GM12892 (cell line): ENCODE data around the gene NUDT12. TPM values are rescaled to one million over a fixed set of nuclear protein-coding genes. Genes with fewer than 3 reads are reported as not detected.
A peak's percentile ranks its signal among the peaks of the same experiment; 100 is the strongest.

Experiments used
- DNase-seq: peaks from one replicate; pipeline ENCODE4 v3.0.0; 2011; ENCODE audit not compliant: insufficient read length
- FAIRE-seq: peaks from 2 replicates; lab custom pipeline; 2011; peaks lifted over from hg19 to GRCh38; lab: Jason Lieb, UNC
- POLR2A ChIP-seq: IDR thresholded peaks from 2 replicates; pipeline ENCODE4 v1.6.1; 2011; ENCODE audit warnings: low read depth, low read length, control low read depth
- POLR2AphosphoS5 ChIP-seq: IDR thresholded peaks from 2 replicates; pipeline ENCODE4 v1.6.1; 2011; ENCODE audit warnings: low read depth, low read length, control low read depth
- TAF1 ChIP-seq: IDR thresholded peaks from 2 replicates; pipeline ENCODE4 v1.6.1; 2011; ENCODE audit warnings: low read depth, mild to moderate bottlenecking, control low read depth, low read length, borderline replicate concordance
- polyA plus RNA-seq: library from polyadenylated mRNA; unstranded; fragments of >200 nt; gene quantifications from one replicate; pipeline ENCODE4 v1.2.1, GENCODE V29; 2012; ENCODE audit warnings: missing spikeins, inconsistent platforms; ENCODE audit not compliant: missing spikeins

The NUDT12 gene
- polyA plus RNA-seq = 5.2 TPM

DNA sequence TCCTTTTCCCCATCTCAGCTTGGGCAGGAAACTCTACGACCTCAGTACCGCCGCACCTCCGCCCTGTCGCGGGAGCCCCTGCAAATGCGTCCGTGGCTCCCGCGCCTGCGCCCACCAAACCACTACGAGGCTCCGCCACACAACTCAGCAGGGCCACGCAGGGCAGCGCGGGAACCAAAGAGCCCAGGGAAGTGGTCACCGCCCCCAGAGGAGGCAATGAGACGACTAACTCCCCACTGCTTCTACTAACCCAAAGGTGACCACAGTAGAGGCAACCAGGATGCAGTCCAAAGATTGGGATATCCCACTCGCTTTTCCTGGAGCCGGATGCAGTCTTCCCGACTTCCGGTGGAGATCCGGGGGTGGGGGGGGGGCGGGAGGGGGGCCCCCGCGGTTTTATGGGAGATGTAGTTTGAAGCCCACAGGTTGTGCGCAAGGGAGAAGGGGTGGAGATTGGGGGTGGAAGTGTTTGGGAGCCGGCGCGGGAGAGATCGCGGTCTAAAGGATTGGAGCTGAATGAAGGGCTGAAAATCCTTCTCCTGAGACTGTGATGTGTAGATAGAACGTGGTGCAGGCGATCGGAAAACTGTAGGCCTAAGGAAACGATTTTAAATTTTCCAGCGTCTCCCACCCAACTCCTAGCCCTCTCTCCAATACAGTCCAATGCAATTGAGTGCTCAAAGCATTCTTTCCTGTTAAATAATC lies at the start of gene NUDT12:
Gene NUDT12 (minus strand): TSS at position 337 of the 705 bp plus-strand sequence. CDS start 2,541 bp downstream, outside the sequence.
- peak; percentile 62 for FAIRE-seq
- peak; percentile 24 for DNase-seq
- peak; percentile 50; the same call in 1 of the 2 replicates for TF ChIP-seq TAF1
- TF ChIP-seq POLR2A = peak; percentile 70
- TF ChIP-seq POLR2AphosphoS5 = peak; percentile 46; the same call in 1 of the 2 replicates

DNA sequence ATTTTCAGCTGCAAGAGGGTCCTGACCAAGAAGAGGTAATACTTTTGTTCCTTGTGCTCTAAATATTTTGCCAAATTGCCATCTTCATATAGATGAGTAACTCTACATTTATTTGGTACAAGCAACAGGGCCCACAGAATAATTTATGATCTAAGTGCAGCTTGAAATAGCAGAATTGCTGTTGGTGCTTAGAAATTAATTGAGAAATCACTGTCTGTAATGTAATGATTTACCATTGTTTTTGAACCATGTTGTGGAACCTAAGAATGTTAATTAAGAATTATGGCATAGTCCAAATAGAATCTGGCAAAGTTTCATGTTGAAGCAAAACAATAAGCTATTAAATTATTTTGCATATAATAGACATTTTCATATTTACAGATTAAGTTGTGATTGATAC lies 44.8 kb upstream of the NUDT12 start:
- FAIRE-seq (no peak), DNase-seq (no peak)
- TF ChIP-seq TAF1 = no peak
- no peak for TF ChIP-seq POLR2AphosphoS5
- no peak for TF ChIP-seq POLR2A

DNA sequence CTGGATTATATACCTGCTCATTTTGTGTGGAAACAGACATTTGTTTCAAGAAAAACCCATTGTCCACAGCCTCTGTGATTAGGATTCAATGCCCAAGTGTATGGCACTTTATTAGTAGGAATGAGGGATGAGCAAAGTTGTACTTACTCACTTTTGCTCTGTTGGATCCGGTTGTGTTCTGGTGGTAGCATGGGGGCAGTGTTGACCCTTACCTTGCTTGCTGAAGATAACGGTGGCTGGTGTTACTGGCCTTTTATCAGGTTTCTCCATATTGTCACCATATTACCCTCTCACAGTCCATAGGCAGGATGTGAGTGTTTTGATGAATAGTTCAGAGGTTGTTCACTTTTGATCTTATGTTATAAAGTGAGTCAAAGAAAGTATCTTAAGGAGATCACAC lies 42.7 kb upstream of the NUDT12 start:
- DNase-seq (no peak), FAIRE-seq (no peak)
- TF ChIP-seq POLR2A = no peak
- TF ChIP-seq TAF1 = no peak
- TF ChIP-seq POLR2AphosphoS5 = no peak

DNA sequence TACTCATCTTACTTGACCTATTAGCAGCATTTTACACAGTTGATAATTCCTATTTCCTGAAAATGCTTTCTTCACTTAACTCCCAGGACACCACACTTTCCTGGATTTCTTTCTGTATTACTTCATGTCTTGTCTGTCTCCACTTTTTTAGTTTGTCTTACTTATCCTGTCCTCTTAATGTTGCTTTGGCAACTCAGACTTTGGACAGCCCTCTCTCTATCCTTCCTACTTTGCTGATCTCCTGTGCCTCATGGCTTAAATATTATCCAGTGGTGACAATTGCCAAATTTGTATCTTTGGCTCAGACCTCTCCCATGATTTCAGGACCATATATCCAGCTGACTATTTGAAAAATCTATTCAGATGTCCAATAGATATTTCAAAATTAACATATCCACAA lies 39.8 kb upstream of the NUDT12 start:
- DNase-seq = no peak
- no peak for FAIRE-seq
- TF ChIP-seq POLR2AphosphoS5 (no peak), POLR2A (no peak), TAF1 (no peak)

DNA sequence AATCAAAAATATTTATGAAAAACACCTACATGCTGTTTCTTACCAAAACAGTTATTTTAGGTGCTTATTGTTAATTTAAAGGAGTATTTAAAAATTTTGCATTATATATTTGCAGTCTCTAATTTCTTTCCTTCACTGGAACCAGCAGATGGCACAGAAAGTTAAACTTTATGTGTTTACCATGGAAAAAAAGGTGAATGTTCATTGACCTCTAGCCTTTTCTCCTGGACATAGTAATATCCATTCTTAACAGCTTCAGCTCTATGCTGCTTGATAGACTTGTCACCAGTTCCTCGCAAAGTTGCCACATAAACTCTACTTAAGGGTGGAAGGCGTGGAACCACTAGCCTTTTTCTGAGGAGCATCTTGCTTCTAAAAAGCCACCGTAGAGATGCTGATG lies 38.7 kb upstream of the NUDT12 start:
- no peak for DNase-seq
- no peak for TF ChIP-seq POLR2A
- TF ChIP-seq POLR2AphosphoS5 = no peak
- no peak for TF ChIP-seq TAF1
- FAIRE-seq = no peak

DNA sequence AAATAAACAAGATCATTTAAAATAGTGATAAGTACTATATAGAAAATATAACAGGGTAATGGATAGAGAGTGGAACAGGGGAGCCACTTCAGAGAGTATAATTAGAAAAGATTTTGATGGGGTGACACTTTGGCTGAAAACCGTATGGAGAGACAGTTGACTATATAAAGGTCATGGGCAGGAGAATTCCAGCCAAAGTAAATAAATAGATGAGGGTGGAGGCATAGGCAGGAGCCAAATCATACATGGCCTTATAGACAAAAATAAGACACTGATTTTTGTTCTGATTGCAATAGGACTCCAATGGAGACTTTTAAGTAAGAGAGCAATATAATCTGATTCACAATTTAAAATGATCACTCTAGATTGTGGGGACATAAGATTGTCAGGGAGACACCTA lies 37.5 kb upstream of the NUDT12 start:
- no peak for TF ChIP-seq POLR2AphosphoS5
- TF ChIP-seq TAF1 = no peak
- no peak for TF ChIP-seq POLR2A
- FAIRE-seq (no peak), DNase-seq (no peak)

DNA sequence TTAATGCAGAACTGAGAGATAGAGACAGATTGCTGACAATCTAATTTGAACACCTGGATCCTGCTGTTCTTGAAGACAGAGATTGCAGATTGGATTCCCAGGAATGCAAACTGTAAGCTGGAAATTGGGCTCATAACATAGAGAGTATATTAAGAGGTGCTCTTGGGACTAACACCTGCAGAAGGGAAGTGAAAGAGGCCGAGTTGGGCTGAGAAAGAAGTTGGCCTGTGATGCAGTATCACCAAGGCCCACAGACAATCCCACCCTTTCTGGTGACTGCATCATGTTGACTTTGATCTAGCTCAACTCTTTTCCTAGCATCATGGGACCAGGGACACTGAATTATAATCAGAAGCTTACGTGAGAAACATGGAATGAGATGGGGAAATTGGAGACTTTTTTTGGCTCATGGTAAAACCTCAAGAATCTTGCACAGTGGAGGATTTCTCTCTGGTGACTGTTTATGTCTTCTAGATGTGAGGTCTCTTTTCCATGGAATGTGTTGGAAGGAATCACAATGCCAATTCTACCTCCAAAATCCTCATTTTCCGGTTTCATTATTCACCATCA lies 36.5 kb upstream of the NUDT12 start:
- DNase-seq = no peak
- no peak for FAIRE-seq
- TF ChIP-seq TAF1 = no peak
- TF ChIP-seq POLR2A = no peak
- no peak for TF ChIP-seq POLR2AphosphoS5

DNA sequence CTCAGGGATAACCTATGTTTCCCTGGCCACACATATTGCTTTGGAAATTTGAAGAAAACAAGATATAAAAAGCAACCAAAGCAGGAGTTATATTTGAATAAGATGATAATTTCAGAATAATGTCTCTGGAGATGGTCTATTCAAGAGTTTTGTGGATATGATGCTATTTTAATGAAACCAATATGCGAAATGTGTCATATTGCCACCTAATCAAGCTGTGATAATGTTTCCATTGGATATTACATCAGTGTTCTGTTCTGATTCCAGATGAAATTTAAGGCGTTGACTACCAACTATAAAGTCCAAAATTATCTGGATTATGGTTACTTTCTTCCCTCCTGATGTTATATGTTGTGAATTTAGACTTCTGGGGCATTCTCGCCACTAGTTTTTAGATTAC lies 27.6 kb upstream of the NUDT12 start:
- TF ChIP-seq POLR2A = no peak
- no peak for TF ChIP-seq POLR2AphosphoS5
- no peak for TF ChIP-seq TAF1
- no peak for FAIRE-seq
- DNase-seq = no peak

DNA sequence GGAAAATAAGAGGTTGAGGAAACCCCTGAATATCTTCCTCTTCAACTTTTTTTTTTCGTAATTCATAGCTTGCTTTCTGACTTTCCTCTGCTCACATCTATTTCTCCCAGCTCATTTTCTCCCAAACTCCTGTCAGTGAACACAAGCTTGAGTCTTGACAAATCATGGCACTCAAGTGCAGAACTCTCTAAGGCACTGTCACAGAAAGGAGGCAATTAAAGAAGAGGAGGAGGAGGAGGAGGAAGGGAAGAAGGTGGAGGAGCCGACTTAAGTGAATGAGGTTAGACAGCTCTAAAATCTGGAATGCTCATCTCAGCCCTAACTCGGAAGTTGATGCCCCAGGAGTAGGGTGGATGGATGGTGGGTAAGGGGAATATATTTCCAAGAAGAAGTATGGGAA lies 27.2 kb upstream of the NUDT12 start:
- DNase-seq (no peak), FAIRE-seq (no peak)
- TF ChIP-seq POLR2A (no peak), POLR2AphosphoS5 (no peak), TAF1 (no peak)

DNA sequence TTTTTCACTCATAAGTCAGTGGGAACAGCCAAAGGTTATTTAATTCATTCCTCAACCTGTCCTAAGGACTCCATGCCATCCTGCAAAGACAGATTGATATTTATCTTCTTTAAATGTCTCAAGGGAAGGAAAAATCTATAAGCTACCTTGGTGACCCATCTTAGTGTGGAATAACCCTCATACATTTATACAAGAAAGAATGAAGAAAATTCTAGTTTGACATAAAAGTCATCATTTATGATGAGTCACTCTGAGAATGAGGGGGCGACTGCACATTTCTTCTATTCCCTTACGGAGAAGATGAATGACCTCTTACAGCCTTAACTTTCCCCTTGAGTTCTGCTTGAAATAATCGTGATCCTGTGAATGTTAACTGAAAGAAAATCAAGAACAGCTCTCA lies 26.8 kb upstream of the NUDT12 start:
- TF ChIP-seq POLR2AphosphoS5 (no peak), POLR2A (no peak), TAF1 (no peak)
- DNase-seq (no peak), FAIRE-seq (no peak)

DNA sequence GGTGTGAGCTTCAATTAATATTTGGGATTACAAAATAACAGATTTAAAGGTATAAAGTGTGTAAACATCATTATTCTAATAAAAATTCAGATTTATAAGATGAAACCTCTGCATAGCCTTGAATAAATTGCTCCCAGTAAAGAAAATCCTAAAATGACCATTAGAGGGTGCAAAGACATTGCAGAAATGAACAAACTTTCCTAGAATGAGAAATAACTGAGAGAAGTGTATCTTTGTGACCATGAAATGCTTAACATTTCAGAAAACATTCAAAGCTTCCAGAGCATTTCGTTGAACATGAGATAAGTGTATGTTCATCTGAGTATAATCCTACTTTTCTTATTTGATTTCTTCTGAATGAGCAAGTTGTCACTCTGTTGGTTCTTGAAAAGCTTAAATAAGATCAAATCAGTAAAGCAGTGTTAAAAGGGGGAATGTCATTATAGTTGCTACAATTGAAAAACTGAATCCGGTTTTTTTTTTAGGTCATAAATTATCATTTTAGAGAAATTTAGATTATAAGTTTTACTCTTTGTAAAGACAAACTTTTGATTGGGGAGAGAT lies 24.7 kb upstream of the NUDT12 start:
- DNase-seq (no peak), FAIRE-seq (no peak)
- no peak for TF ChIP-seq POLR2A

DNA sequence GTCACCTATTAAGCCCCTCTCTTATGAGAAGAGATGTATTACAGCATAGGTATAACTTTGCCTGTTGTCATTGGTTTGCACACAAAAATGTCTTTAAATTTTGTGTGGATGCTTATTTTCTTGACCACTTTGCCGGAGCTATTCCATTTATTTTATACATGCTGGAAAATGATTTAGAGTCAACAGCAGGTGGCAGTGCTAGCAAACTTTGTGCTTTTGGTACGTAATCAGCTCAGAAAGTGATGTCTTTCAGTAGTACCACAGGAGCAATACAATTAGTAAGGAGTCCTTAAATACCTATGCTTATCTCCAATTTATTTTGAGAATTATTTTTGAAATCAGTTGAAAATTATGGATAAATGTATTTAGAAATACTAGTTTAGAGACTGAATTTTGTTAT lies 19.8 kb upstream of the NUDT12 start:
- no peak for DNase-seq
- no peak for TF ChIP-seq TAF1
- TF ChIP-seq POLR2AphosphoS5 = no peak
- TF ChIP-seq POLR2A = no peak
- FAIRE-seq = peak; percentile 63
